DOHH2 (cell line): ENCODE measurements around the gene GPC5.

ENCODE experiments used
- H3F3A ChIP-seq: fragments of 200-600 bp; sonication (generic), shearing (Covaris generic); 2 replicates; pipeline ENCODE4 v1.6.0; 2016; ENCODE audit warnings: antibody characterized with exemption, mild to moderate bottlenecking; ENCODE audit not compliant: control insufficient read depth, insufficient read depth
- H3K27ac ChIP-seq: fragments of 200-600 bp; sonication (generic); 2 replicates; pipeline ENCODE4 v1.5.1; 2014; ENCODE audit warnings: low read depth, mild to moderate bottlenecking, low read length, moderate library complexity
- H3K27me3 ChIP-seq: fragments of 200-600 bp; sonication (generic); 2 replicates; pipeline ENCODE4 v1.6.1; 2014; ENCODE audit warnings: mild to moderate bottlenecking, low read length, mixed read lengths; ENCODE audit not compliant: control insufficient read depth
- H3K36me3 ChIP-seq: fragments of 200-600 bp; sonication (generic); 2 replicates; pipeline ENCODE4 v1.6.1; 2014; ENCODE audit warnings: mild to moderate bottlenecking, low read length, moderate library complexity, mixed read lengths; ENCODE audit not compliant: control insufficient read depth
- H3K4me1 ChIP-seq: fragments of 200-600 bp; sonication (generic); 2 replicates; pipeline ENCODE4 v1.6.1; 2014; ENCODE audit warnings: mild to moderate bottlenecking, low read length, mixed read lengths; ENCODE audit not compliant: control insufficient read depth
- H3K4me2 ChIP-seq: fragments of 200-600 bp; sonication (generic); 2 replicates; pipeline ENCODE4 v1.6.0; 2014; ENCODE audit warnings: mild to moderate bottlenecking, low read length, moderate library complexity
- H3K4me3 ChIP-seq: fragments of 200-600 bp; sonication (generic); 2 replicates; pipeline ENCODE4 v1.5.1; 2014; ENCODE audit warnings: mild to moderate bottlenecking, low read length, mixed read lengths
- H3K79me2 ChIP-seq: fragments of 200-600 bp; sonication (generic); 2 replicates; pipeline ENCODE4 v1.6.1; 2014; ENCODE audit warnings: mild to moderate bottlenecking, low read length, mixed read lengths; ENCODE audit not compliant: control insufficient read depth
- H3K9me2 ChIP-seq: fragments of 200-600 bp; sonication (generic); replicated peaks from 2 replicates; pipeline ENCODE4 v1.6.1; 2014; ENCODE audit warnings: mild to moderate bottlenecking, low read length, mixed read lengths; ENCODE audit not compliant: control insufficient read depth
- H3K9me3 ChIP-seq: fragments of 200-600 bp; sonication (generic); 2 replicates; pipeline ENCODE4 v1.6.1; 2014; ENCODE audit warnings: antibody characterized with exemption, low read length, mixed read lengths; ENCODE audit not compliant: control insufficient read depth, insufficient read depth
- H4K20me1 ChIP-seq: fragments of 200-600 bp; sonication (generic); 2 replicates; pipeline ENCODE4 v1.6.0; 2014; ENCODE audit warnings: low read depth, mild to moderate bottlenecking, antibody characterized with exemption, low read length, moderate library complexity; ENCODE audit not compliant: control insufficient read depth, insufficient read depth
- EZH2phosphoT487 ChIP-seq: fragments of 200-600 bp; sonication (generic); IDR thresholded peaks from 2 replicates; pipeline ENCODE4 v1.6.1; 2017; ENCODE audit warnings: borderline replicate concordance, mild to moderate bottlenecking, antibody characterized with exemption, low read length, moderate library complexity, mixed read lengths
- TF ChIP-seq, protein P1 (sequence below): fragments of 200-600 bp; sonication (generic); IDR thresholded peaks from one replicate; pipeline ENCODE4 v1.5.1; 2014; ENCODE audit warnings: antibody characterized with exemption, mild to moderate bottlenecking, low read depth, low read length; ENCODE audit not compliant: poor library complexity, severe bottlenecking

The GPC5 gene

DNA sequence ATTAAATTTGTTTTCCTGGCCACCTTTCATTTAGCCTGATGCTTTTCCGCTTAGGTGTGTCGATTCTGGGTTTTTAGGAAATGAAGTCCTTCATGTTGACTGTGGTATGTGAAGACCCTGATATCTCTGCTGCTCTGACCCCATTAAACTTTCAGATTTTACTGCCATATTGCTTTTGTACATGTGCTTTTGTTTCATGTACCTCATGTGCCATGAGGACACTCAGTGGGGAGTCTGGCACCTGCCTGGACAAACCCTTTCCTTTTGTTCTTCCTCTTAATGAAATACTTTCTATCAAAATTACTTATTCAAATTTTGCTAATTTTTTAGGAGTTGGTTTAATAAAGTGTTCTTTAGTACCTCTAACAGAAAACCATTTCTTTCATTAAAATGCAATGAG is 774.8 kb downstream of the GPC5 start:
- no peak overlapping the region for H3K4me3 ChIP-seq
- no peak overlapping the region for H3K4me2 ChIP-seq
- TF ChIP-seq, protein P1, sequence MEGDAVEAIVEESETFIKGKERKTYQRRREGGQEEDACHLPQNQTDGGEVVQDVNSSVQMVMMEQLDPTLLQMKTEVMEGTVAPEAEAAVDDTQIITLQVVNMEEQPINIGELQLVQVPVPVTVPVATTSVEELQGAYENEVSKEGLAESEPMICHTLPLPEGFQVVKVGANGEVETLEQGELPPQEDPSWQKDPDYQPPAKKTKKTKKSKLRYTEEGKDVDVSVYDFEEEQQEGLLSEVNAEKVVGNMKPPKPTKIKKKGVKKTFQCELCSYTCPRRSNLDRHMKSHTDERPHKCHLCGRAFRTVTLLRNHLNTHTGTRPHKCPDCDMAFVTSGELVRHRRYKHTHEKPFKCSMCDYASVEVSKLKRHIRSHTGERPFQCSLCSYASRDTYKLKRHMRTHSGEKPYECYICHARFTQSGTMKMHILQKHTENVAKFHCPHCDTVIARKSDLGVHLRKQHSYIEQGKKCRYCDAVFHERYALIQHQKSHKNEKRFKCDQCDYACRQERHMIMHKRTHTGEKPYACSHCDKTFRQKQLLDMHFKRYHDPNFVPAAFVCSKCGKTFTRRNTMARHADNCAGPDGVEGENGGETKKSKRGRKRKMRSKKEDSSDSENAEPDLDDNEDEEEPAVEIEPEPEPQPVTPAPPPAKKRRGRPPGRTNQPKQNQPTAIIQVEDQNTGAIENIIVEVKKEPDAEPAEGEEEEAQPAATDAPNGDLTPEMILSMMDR: no peak
- no peak for TF ChIP-seq EZH2phosphoT487

DNA sequence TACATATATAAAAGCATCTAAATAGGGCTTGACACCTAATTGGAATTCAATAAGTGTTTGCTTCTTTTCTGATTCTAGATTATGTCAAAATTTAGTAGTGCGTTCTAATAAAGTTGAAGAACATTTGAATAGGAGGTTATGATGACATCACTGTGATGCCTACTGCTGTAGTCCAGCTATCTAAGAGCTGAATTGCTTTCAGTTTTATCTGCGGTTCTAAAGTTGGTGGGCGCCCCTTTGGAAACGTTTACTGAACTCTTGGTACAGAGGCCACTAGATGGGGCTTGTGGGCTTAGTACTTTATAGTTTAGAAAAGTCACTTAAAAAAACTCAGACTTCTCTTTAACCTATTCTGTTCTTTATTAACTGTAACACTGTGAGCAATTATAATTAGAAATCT is 776.9 kb downstream of the GPC5 start:
- Histone ChIP-seq H3K27me3 (no peaks in the 10 kb centered on the region), H3F3A (no peaks in the 10 kb centered on the region), H3K36me3 (no peaks in the 10 kb centered on the region), H3K79me2 (no peaks in the 10 kb centered on the region), H3K4me2 (no peak overlapping the region), H3K4me1 (no peaks in the 10 kb centered on the region), H3K9me2 (no peaks in the 10 kb centered on the region), H3K9me3 (no peaks in the 10 kb centered on the region), H4K20me1 (no peaks in the 10 kb centered on the region), H3K4me3 (no peak overlapping the region), H3K27ac (no peak overlapping the region)
- TF ChIP-seq EZH2phosphoT487: no peak
- TF ChIP-seq, protein P1: no peak

More for the DNA sequence above, 774.8 kb downstream of the GPC5 start:
- Histone ChIP-seq H3K9me2 (no peaks in the 10 kb centered on the region), H3K9me3 (no peaks in the 10 kb centered on the region), H3K27me3 (no peaks in the 10 kb centered on the region), H3K79me2 (no peaks in the 10 kb centered on the region), H3K36me3 (no peaks in the 10 kb centered on the region), H3K4me1 (no peaks in the 10 kb centered on the region), H3K27ac (no peak overlapping the region), H4K20me1 (no peaks in the 10 kb centered on the region), H3F3A (no peaks in the 10 kb centered on the region)

DNA sequence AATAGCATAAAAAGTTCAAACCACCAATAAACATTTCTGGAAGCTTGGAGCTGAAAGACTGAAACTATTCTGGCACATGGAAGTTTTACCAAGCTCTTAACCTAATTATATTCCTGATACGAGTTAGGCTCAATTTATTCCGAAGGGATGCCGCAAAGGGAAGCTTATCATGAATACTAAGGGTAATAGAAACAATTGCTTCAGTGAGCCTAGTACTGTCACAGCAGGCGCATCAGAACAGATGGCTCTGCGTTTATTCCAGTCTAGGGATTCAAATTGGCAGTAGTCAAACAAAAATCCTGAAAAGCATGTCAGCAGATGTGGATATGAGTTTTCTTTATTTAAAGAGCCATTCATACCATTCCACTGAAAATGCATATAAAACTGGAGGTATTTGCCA is 779.5 kb downstream of the GPC5 start:
- Histone ChIP-seq H3K27ac (no peak overlapping the region), H3K9me3 (no peaks in the 10 kb centered on the region), H3K9me2 (no peaks in the 10 kb centered on the region), H3K4me3 (no peak overlapping the region), H4K20me1 (no peaks in the 10 kb centered on the region), H3K4me1 (no peaks in the 10 kb centered on the region), H3F3A (no peaks in the 10 kb centered on the region), H3K4me2 (no peak overlapping the region), H3K27me3 (no peaks in the 10 kb centered on the region), H3K79me2 (no peaks in the 10 kb centered on the region), H3K36me3 (no peaks in the 10 kb centered on the region)
- TF ChIP-seq, protein P1: no peak
- TF ChIP-seq EZH2phosphoT487: no peak

DNA sequence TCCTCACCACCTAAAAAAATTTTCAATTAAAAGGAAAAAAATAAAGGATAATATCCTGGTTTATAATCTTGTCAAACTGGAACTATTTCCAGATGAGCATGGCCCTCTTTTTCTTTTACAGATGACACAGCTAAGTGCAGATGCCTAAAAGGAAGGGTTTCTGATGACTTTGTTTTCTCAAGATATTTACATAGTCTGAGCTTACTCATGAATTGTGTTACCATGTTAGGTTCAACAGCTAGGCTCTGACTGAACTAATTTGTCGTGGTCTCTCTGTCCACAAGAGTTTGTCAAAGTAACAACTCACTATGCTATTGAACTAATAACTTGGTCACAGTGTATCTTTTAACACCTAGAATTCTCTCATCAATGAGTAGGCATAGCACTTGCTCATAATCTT is 780.8 kb downstream of the GPC5 start:
- no peak overlapping the region for H3K27ac ChIP-seq
- no peaks in the 10 kb centered on the region for H3K9me2 ChIP-seq
- H3K36me3 ChIP-seq: no peaks in the 10 kb centered on the region
- TF ChIP-seq, protein P1: no peak
- no peak for TF ChIP-seq EZH2phosphoT487
- no peaks in the 10 kb centered on the region for H3K9me3 ChIP-seq
- no peak overlapping the region for H3K4me2 ChIP-seq
- H3K4me1 ChIP-seq: no peaks in the 10 kb centered on the region
- H3F3A ChIP-seq: no peaks in the 10 kb centered on the region
- no peak overlapping the region for H3K4me3 ChIP-seq
- no peaks in the 10 kb centered on the region for H3K79me2 ChIP-seq
- no peaks in the 10 kb centered on the region for H4K20me1 ChIP-seq
- H3K27me3 ChIP-seq: no peaks in the 10 kb centered on the region
